Measurements from ENCODE around the gene PLB1. TPM values are rescaled to one million over a fixed set of nuclear protein-coding genes. Genes with fewer than 3 reads are reported as not detected.

Gene PLB1
- total RNA-seq, 2 experiments from 2014 or later, result not detected

- CTCF ChIA-PET (ENCODE audit: unreplicated experiment), result no interaction called here
- BruUV-seq (replicated peaks), result no TSS peak
- Histone ChIP-seq H4K20me1 (ENCODE audit: insufficient read depth, low read length) (no peaks in the 10 kb centered on the region), H3K27ac (ENCODE audit: low read depth, low read length, poor library complexity, severe bottlenecking) (no peak overlapping the region), H3K9me2 (ENCODE audit: insufficient read depth, low read length) (no peaks in the 10 kb centered on the region), H3K79me2 (ENCODE audit: insufficient read depth, low read depth, low read length) (no peaks in the 10 kb centered on the region), H3K9me3 (ENCODE audit: low read length) (no peaks in the 10 kb centered on the region), H3K36me3 (ENCODE audit: insufficient read depth, low read length) (no peaks in the 10 kb centered on the region), H3K4me3 (ENCODE audit: low read depth, low read length, poor library complexity, severe bottlenecking) (no peak overlapping the region), H3K4me1 (ENCODE audit: insufficient read depth, low read length, poor library complexity, severe bottlenecking) (no peaks in the 10 kb centered on the region), H3K4me2 (ENCODE audit: low read length) (no peak overlapping the region), H2AFZ (ENCODE audit: low read length) (no peak overlapping the region)
- intact Hi-C loops (cut with micrococcal nuclease; ENCODE audit: unreplicated experiment), result loop anchor here (5.0 kb wide), 1 partner anchor 747 kb away; no protein-coding TSS in a partner anchor
- POLR2A ChIA-PET, result interaction anchor here (0.6 kb wide), 1 partner anchor 13 kb away, joined by 3 read pairs; no protein-coding TSS in a partner anchor
- TF ChIP-seq CTCF (conservative IDR thresholded peaks at IDR 0.05; ENCODE audit: low read length) (no peak), EZH2phosphoT487 (IDR thresholded peaks at IDR 0.05; ENCODE audit: borderline replicate concordance, low read depth, low read length) (no peak)
- DNase-seq (ENCODE audit: low spot score), result no peak
Measured at GRCh38 chr2:28449488-28450395, 46.1 kb upstream of the PLB1 start.

GRCh38 chr2:28450901-28451565 is 44.8 kb upstream of the PLB1 start:
- no TSS peak for BruUV-seq (replicated peaks)
- TF ChIP-seq CTCF (conservative IDR thresholded peaks at IDR 0.05; ENCODE audit: low read length), result no peak
- no peak for TF ChIP-seq EZH2phosphoT487 (IDR thresholded peaks at IDR 0.05; ENCODE audit: borderline replicate concordance, low read depth, low read length)
- Histone ChIP-seq H4K20me1 (ENCODE audit: insufficient read depth, low read length) (no peaks in the 10 kb centered on the region), H3K36me3 (ENCODE audit: insufficient read depth, low read length) (no peaks in the 10 kb centered on the region), H2AFZ (ENCODE audit: low read length) (no peak overlapping the region), H3K27ac (ENCODE audit: low read depth, low read length, poor library complexity, severe bottlenecking) (no peak overlapping the region), H3K4me1 (ENCODE audit: insufficient read depth, low read length, poor library complexity, severe bottlenecking) (no peaks in the 10 kb centered on the region), H3K9me2 (ENCODE audit: insufficient read depth, low read length) (no peaks in the 10 kb centered on the region), H3K4me3 (ENCODE audit: low read depth, low read length, poor library complexity, severe bottlenecking) (no peak overlapping the region), H3K79me2 (ENCODE audit: insufficient read depth, low read depth, low read length) (no peaks in the 10 kb centered on the region), H3K9me3 (ENCODE audit: low read length) (no peaks in the 10 kb centered on the region), H3K4me2 (ENCODE audit: low read length) (no peak overlapping the region)
- intact Hi-C loops (cut with micrococcal nuclease; ENCODE audit: unreplicated experiment), result loop anchor here (5.0 kb wide), 1 partner anchor 749 kb away; no protein-coding TSS in a partner anchor
- no peak for DNase-seq (ENCODE audit: low spot score)
- ChIA-PET CTCF (ENCODE audit: unreplicated experiment) (no interaction called here), POLR2A (no interaction called here)
